Neural progenitor cell (in vitro differentiated cells): ENCODE measurements around the gene EZH2. TPM values are rescaled to one million over a fixed set of nuclear protein-coding genes. Genes with fewer than 3 reads are reported as not detected.

Experiments used
- DNase-seq: peaks from one replicate; pipeline ENCODE4 v3.0.0-alpha.2; 2016; ENCODE audit warnings: low spot score
- H2AFZ ChIP-seq: fragments of 200-600 bp; sonication (generic); replicated peaks from 2 replicates; pipeline ENCODE4 v1.6.1; 2016; ENCODE audit warnings: antibody characterized with exemption
- H3F3A ChIP-seq: fragments of 200-600 bp; sonication (generic); 2 replicates; pipeline ENCODE4 v1.6.1; 2016; ENCODE audit warnings: antibody characterized with exemption, low read depth
- H3K27ac ChIP-seq: fragments of 200-600 bp; sonication (generic); 2 replicates; pipeline ENCODE4 v1.5.1; 2016; ENCODE audit warnings: mild to moderate bottlenecking
- H3K27me3 ChIP-seq: fragments of 200-600 bp; sonication (generic); 2 replicates; pipeline ENCODE4 v1.6.1; 2016; ENCODE audit warnings: mild to moderate bottlenecking, moderate library complexity
- H3K36me3 ChIP-seq: fragments of 200-600 bp; sonication (generic); 2 replicates; pipeline ENCODE4 v1.5.1; 2016
- H3K4me1 ChIP-seq: fragments of 200-600 bp; sonication (generic); 2 replicates; pipeline ENCODE4 v1.6.1; 2016; ENCODE audit warnings: mixed run types
- H3K4me2 ChIP-seq: fragments of 200-600 bp; sonication (generic); 2 replicates; pipeline ENCODE4 v1.6.1; 2016
- H3K4me3 ChIP-seq: fragments of 200-600 bp; sonication (generic); 2 replicates; pipeline ENCODE4 v1.5.1; 2016
- H3K79me2 ChIP-seq: fragments of 200-600 bp; sonication (generic); 2 replicates; pipeline ENCODE4 v1.6.1; 2016; ENCODE audit warnings: low read depth
- H3K9ac ChIP-seq: fragments of 200-600 bp; sonication (generic); 2 replicates; pipeline ENCODE4 v1.6.1; 2016
- H3K9me3 ChIP-seq: fragments of 200-600 bp; sonication (generic); 2 replicates; pipeline ENCODE4 v1.5.1; 2016; ENCODE audit warnings: low read depth
- H4K20me1 ChIP-seq: fragments of 200-600 bp; sonication (generic); 2 replicates; pipeline ENCODE4 v1.6.1; 2016; ENCODE audit warnings: low read depth
- H3K27ac Mint-ChIP-seq: 3 replicates; pipeline ENCODE4 v1.8.0; 2021; ENCODE audit warnings: mixed read lengths
- H3K27me3 Mint-ChIP-seq: 2 replicates; pipeline ENCODE4 v1.8.0; 2022; ENCODE audit warnings: low read depth, mild to moderate bottlenecking, inconsistent platforms, moderate library complexity, mixed read lengths; ENCODE audit not compliant: insufficient read depth
- H3K36me3 Mint-ChIP-seq: 3 replicates; pipeline ENCODE4 v1.8.0; 2021; ENCODE audit warnings: mixed read lengths
- H3K4me1 Mint-ChIP-seq: 3 replicates; pipeline ENCODE4 v1.8.0; 2021; ENCODE audit warnings: mixed read lengths
- H3K4me3 Mint-ChIP-seq: 3 replicates; pipeline ENCODE4 v1.8.0; 2021; ENCODE audit warnings: mild to moderate bottlenecking, moderate library complexity, mixed read lengths
- H3K9me3 Mint-ChIP-seq: 3 replicates; pipeline ENCODE4 v1.8.0; 2020; ENCODE audit warnings: mixed read lengths
- CTCF ChIP-seq: fragments of 200-600 bp; sonication (generic); IDR thresholded peaks from 2 replicates; pipeline ENCODE4 v1.5.1; 2017; ENCODE audit warnings: antibody characterized with exemption, mild to moderate bottlenecking
- EZH2 ChIP-seq: fragments of 200-600 bp; sonication (generic); IDR thresholded peaks from 2 replicates; pipeline ENCODE4 v1.6.1; 2017; ENCODE audit warnings: antibody characterized with exemption, mild to moderate bottlenecking, moderate library complexity
- EZH2phosphoT487 ChIP-seq: fragments of 200-600 bp; sonication (generic); IDR thresholded peaks from 2 replicates; pipeline ENCODE4 v1.6.1; 2017; ENCODE audit warnings: antibody characterized with exemption
- total RNA-seq: library from RNA; depleted of rRNA; stranded (reverse); fragments of >200 nt; gene quantifications from 2 replicates; pipeline ENCODE4 v1.2.3, GENCODE V29; 2015; ENCODE audit warnings: low replicate concordance

Gene EZH2
- 86.7 and 112 TPM in 2 replicates for total RNA-seq

- H3K27me3 Mint-ChIP-seq, result peaks cover 9% of the 10 kb centered on the region
- Histone ChIP-seq H3K36me3 (no peaks in the 10 kb centered on the region), H2AFZ (peak within 1 kb of the TSS; percentile 89), H3K4me2 (peak within 1 kb of the TSS; percentile 94), H3K27me3 (no peaks in the 10 kb centered on the region), H4K20me1 (peaks cover 43% of the 10 kb centered on the region), H3K9ac (peak within 1 kb of the TSS; percentile 90), H3K4me3 (peak within 1 kb of the TSS; percentile 91), H3K27ac (peak within 1 kb of the TSS; percentile 94), H3K9me3 (no peaks in the 10 kb centered on the region), H3K4me1 (peaks cover 14% of the 10 kb centered on the region), H3F3A (peaks cover 26% of the 10 kb centered on the region), H3K79me2 (peaks cover 56% of the 10 kb centered on the region)
- H3K9me3 Mint-ChIP-seq, result peaks cover 7% of the 10 kb centered on the region
- peaks cover 17% of the 10 kb centered on the region for H3K36me3 Mint-ChIP-seq
- H3K4me1 Mint-ChIP-seq, result peaks cover 29% of the 10 kb centered on the region
- peak within 1 kb of the TSS; percentile 99 for H3K4me3 Mint-ChIP-seq
- DNase-seq, result no peak
- TF ChIP-seq EZH2, result no peak
- TF ChIP-seq EZH2phosphoT487, result no peak
- TF ChIP-seq CTCF, result no peak
- peak within 1 kb of the TSS; percentile 98 for H3K27ac Mint-ChIP-seq
These were observed at the start of gene EZH2 for GRCh38 chr7:148884049-148884298. Gene EZH2 (minus strand): TSS chr7:148884291. CDS start chr7:148847298, 36,993 bp downstream.

- Mint-ChIP-seq H3K27ac (no peak overlapping the region), H3K27me3 (peaks cover 1% of the 10 kb centered on the region), H3K4me1 (no peaks in the 10 kb centered on the region), H3K9me3 (no peaks in the 10 kb centered on the region), H3K4me3 (no peak overlapping the region), H3K36me3 (no peaks in the 10 kb centered on the region)
- Histone ChIP-seq H3K4me1 (no peaks in the 10 kb centered on the region), H4K20me1 (no peaks in the 10 kb centered on the region), H3K79me2 (no peaks in the 10 kb centered on the region), H3K9me3 (no peaks in the 10 kb centered on the region), H3K27ac (no peak overlapping the region), H3F3A (no peaks in the 10 kb centered on the region), H2AFZ (no peak overlapping the region), H3K27me3 (no peaks in the 10 kb centered on the region), H3K4me3 (no peak overlapping the region), H3K9ac (no peak overlapping the region), H3K36me3 (no peaks in the 10 kb centered on the region), H3K4me2 (no peak overlapping the region)
- DNase-seq, result no peak
- TF ChIP-seq EZH2, result no peak
- no peak for TF ChIP-seq CTCF
- no peak for TF ChIP-seq EZH2phosphoT487
These were observed 47.4 kb upstream of the EZH2 start for GRCh38 chr7:148931470-148931869.

- H3K9me3 ChIP-seq, result no peaks in the 10 kb centered on the region
- H3K27ac Mint-ChIP-seq, result no peak overlapping the region
- no peaks in the 10 kb centered on the region for H3K27me3 ChIP-seq
- H3K4me3 ChIP-seq, result no peak overlapping the region
- H3K9ac ChIP-seq, result no peak overlapping the region
- peaks cover 4% of the 10 kb centered on the region for H3K27me3 Mint-ChIP-seq
- H3K4me2 ChIP-seq, result no peak overlapping the region
- H2AFZ ChIP-seq, result no peak overlapping the region
- H3K36me3 Mint-ChIP-seq, result no peaks in the 10 kb centered on the region
- H3K27ac ChIP-seq, result no peak overlapping the region
- no peaks in the 10 kb centered on the region for H3K4me1 Mint-ChIP-seq
- no peak for DNase-seq
- H3K9me3 Mint-ChIP-seq, result no peaks in the 10 kb centered on the region
- TF ChIP-seq EZH2phosphoT487, result no peak
- TF ChIP-seq EZH2, result no peak
- TF ChIP-seq CTCF, result no peak
- no peaks in the 10 kb centered on the region for H4K20me1 ChIP-seq
- no peaks in the 10 kb centered on the region for H3F3A ChIP-seq
- H3K4me1 ChIP-seq, result no peaks in the 10 kb centered on the region
- H3K36me3 ChIP-seq, result no peaks in the 10 kb centered on the region
- no peaks in the 10 kb centered on the region for H3K79me2 ChIP-seq
- H3K4me3 Mint-ChIP-seq, result peak overlapping the region; percentile 3
These were observed 46.2 kb upstream of the EZH2 start for GRCh38 chr7:148930335-148930734.

- Histone ChIP-seq H3K9me3 (no peaks in the 10 kb centered on the region), H3K4me3 (no peak overlapping the region), H3K4me2 (no peak overlapping the region), H2AFZ (no peak overlapping the region), H3K79me2 (no peaks in the 10 kb centered on the region), H3K9ac (no peak overlapping the region), H3K27me3 (no peaks in the 10 kb centered on the region), H3K36me3 (no peaks in the 10 kb centered on the region), H3K4me1 (no peaks in the 10 kb centered on the region), H3F3A (no peaks in the 10 kb centered on the region), H3K27ac (no peak overlapping the region), H4K20me1 (no peaks in the 10 kb centered on the region)
- H3K27ac Mint-ChIP-seq, result peak overlapping the region; percentile 7
- DNase-seq, result no peak
- peaks cover 4% of the 10 kb centered on the region for H3K27me3 Mint-ChIP-seq
- H3K9me3 Mint-ChIP-seq, result no peaks in the 10 kb centered on the region
- H3K4me3 Mint-ChIP-seq, result no peak overlapping the region
- H3K36me3 Mint-ChIP-seq, result no peaks in the 10 kb centered on the region
- TF ChIP-seq EZH2phosphoT487, result no peak
- no peak for TF ChIP-seq EZH2
- TF ChIP-seq CTCF, result no peak
- no peaks in the 10 kb centered on the region for H3K4me1 Mint-ChIP-seq
These were observed 45.1 kb upstream of the EZH2 start for GRCh38 chr7:148929176-148929575.
